ENCODE results near the gene C6orf15. TPM values are rescaled to one million over a fixed set of nuclear protein-coding genes. Genes with fewer than 3 reads are reported as not detected.

Gene C6orf15
- total RNA-seq, 2 donors from 2014 or later, result not detected

DNA sequence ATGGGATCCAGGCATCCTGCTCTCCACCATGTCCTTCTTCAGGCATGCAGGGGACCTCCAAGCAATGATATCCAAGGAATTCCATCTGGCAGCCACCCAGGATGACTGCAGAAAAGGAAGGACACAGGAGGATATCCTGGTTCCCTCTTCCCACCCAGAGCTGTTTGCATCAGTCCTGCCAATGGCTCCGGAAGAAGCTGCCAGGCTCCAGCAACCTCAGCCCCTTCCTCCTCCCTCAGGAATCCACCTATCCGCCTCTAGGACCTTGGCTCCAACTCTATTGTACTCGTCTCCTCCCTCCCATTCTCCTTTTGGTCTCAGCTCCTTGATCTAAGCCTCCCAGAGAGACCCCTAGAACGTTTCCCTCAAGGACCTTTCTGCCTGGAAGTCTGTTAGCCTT is 27.2 kb upstream of the C6orf15 start:
- DNase-seq (ENCODE audit: low spot score in 2 of 2), result no peak
- Mint-ChIP-seq H3K27ac (no peak overlapping the region), H3K36me3 (no peaks in the 10 kb centered on the region), H3K9me3 (no peaks in the 10 kb centered on the region)
- ATAC-seq, result no peak

DNA sequence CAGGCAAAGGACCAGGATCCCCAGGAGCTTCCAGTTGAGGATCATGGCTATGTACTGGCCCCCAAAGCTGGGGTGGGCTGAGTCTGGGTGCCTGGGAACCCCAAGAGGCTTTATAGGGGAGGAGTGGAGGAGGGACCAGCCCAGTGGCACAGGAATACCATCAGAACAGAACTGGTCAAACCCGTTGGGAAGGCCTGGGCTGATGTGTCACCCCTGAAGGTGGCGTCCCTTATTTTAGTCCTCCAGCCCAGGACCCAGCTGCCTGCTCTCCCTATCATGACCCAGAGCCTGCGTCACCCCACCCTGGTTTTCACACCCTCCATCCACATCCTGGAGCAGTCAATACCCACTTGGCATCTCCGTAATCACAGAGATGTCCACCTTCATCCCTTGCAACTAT is 26.6 kb upstream of the C6orf15 start, which contains the start of gene PSORS1C2:
Gene PSORS1C2 (minus strand): TSS at position 85 of the 400 bp plus-strand sequence. CDS start 40 bp downstream, at position 45.
- no peak for DNase-seq (ENCODE audit: low spot score in 2 of 2)
- ATAC-seq, result no peak
- Mint-ChIP-seq H3K9me3 (no peaks in the 10 kb centered on the region), H3K27ac (peak within 1 kb of the TSS in 1 of 2 donors; percentile 86), H3K36me3 (no peaks in the 10 kb centered on the region)

DNA sequence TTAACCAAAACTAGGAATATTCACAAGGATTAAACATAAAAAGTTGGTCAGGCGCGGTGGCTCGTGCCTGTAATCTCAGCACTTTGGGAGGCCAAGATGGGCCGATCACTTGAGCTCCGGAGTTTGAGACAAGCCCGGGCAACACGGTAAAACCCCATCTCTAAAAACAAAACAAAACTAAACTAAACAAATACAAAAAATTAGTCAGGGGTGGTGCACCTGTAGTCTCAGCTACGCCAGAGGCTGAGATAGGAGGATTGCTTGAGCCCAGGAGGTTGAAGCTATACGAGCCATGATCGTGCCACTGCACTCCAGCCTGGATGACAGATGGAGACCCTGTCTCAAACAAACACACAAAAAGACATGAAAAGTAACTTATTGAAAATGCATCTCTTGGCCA is 23.3 kb upstream of the C6orf15 start:
- Mint-ChIP-seq H3K9me3 (no peaks in the 10 kb centered on the region), H3K27ac (no peak overlapping the region), H3K36me3 (no peaks in the 10 kb centered on the region)
- no peak for DNase-seq (ENCODE audit: low spot score in 2 of 2)
- no peak for ATAC-seq

DNA sequence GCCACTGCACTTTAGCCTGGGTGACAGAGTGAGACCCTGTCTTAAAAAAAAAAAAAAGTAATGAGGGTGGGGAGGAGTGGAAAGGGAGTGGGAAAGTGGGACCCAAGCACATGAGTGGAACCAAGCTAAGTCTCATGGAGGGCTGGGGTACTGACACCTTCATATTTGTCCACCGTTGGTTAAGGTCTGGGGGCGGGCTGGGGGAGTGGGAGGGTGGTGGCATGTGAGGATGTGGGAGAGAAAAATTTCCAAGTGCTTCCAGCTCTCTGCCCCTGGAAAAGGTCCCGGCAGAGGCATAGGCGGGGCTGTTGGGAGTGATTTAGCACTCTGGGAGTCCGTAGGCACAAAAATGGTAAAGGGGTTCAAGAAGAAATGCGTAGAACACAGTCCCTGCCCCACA is 20.4 kb upstream of the C6orf15 start:
- DNase-seq (ENCODE audit: low spot score in 2 of 2), result no peak
- Mint-ChIP-seq H3K36me3 (no peaks in the 10 kb centered on the region), H3K9me3 (no peaks in the 10 kb centered on the region), H3K27ac (no peak overlapping the region)
- no peak for ATAC-seq

DNA sequence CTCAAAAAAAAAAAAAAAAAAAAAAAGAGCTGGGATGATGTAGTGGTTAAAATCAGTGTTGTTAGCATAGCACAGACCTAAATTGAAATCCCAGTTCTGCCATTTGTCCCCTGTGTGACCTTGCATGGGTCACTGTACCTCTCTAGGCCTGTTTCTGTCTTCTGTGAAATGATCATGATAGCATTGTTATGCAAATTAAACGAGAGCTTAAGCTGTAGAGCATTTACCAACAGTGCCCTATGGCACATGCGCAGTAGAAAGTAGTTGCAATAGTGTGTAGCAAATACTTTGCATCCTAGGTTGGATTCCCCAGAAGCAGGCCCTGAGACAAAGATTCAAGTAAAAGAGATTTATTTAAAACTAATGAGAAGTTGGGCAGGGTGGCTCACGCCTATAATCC is 19.2 kb upstream of the C6orf15 start:
- DNase-seq (ENCODE audit: low spot score in 2 of 2), result no peak
- no peak for ATAC-seq
- no peaks in the 10 kb centered on the region for H3K9me3 Mint-ChIP-seq
- no peaks in the 10 kb centered on the region for H3K36me3 Mint-ChIP-seq
- no peak overlapping the region for H3K27ac Mint-ChIP-seq

DNA sequence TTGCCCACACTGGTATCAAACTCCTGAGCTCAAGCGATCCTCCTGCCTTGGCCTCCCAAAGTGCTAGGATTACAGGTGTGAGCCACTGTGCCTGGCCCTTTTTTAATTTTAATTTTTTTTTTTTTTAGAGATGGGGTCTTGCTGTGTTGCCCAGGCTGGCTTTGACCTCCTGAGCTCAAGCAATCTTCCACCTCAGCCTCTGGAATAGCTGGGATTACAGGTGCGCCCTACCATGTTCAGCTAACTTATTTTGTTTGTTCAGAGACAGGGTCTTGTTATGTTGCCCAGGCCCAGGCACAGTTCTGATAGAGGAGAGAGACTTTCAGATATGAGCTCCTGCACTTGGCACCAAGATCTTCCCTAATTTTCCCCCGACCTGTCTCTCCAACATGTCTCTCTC is 18.4 kb upstream of the C6orf15 start:
- no peak for ATAC-seq
- no peak overlapping the region for H3K27ac Mint-ChIP-seq
- no peaks in the 10 kb centered on the region for H3K36me3 Mint-ChIP-seq
- no peak for DNase-seq (ENCODE audit: low spot score in 2 of 2)
- no peaks in the 10 kb centered on the region for H3K9me3 Mint-ChIP-seq

DNA sequence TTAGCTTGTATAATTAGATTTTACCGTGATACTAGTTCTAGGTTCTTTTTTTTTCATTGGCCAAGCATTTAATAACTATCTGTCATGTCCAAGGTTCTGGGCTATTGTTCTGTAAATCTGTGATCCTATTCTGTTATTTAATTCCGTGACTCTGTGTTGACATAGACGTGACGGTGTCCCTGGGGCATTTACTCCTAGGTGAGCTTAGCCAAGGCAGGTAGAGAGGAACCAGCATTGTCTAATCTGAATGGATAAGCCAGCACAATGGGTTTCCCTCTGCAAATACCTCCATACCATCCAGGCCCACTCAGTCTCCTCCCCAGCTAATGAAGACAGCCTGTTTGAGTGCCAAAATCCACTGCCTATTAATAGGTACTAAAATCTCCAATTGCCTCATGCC is 16.8 kb upstream of the C6orf15 start:
- DNase-seq (ENCODE audit: low spot score in 2 of 2) (no peak), ATAC-seq (no peak)
- Mint-ChIP-seq H3K36me3 (no peaks in the 10 kb centered on the region), H3K27ac (no peak overlapping the region), H3K9me3 (no peaks in the 10 kb centered on the region)

DNA sequence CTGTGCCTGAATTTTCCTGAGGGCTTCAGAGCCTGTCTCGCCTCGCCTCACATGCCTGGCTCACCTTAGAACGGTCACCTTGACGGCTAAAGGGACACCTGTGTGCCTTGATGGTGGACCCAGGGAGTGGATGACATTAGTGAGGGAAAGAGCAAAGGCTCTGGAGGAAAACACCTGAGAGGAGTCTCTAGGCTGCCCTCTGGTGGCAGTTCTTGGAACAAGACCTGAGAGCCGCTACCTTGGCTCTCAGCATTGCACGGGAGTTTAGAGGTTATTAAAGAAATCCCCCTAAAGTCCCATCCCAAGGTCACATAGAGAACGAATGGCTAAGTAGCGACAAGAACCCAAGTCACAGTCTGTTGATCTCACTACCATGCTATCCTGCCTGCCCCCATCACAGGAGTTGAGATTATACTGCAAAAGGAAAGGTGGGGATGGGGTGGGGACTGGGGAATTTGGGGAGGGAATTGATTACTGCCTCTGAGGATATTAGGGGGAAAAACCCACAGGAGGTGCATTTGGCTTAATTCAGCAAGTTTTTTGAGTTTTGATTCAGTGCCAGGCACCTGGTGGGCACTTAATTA is 15.8 kb upstream of the C6orf15 start:
- peak; percentile 73 for ATAC-seq
- Mint-ChIP-seq H3K9me3 (no peaks in the 10 kb centered on the region), H3K27ac (no peak overlapping the region)

DNA sequence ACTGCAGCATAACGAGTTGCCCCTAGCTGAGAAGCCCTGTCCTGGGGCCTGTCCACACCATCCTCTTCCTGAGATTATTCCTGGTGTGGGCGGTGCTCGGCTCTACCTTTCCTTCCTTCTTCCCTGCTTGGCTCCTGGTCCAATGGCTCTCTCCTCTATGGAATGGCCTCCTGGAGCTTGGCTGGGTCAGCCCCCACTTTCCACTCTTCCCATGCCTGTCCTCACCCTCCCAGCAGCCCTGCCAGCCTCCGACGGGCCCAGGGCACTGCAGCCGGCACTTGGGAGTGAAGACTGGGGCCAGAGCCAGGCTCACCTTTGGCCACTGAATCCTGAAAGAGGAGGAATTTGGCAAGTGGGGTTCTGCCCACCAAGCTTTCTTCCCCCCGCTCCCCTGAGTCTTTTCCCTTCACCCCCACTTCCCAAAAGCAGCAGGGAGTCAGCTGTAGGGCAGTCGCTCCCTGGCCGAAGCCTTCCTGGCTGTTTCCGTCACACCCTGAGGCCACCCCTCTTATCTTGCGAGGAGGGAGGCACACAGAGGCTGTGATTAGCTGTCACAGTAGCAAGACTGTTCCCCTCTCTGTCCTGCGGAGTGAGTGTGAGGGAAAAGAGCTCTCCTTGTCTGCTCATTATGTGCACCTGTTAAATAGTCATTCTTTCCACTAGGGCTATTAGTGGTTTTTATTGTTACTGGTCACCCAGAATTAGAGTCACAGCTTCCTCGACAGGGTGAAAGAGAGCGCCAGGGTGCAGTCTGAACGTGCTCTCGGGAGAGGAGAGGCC is 14.2 kb upstream of the C6orf15 start:
- Mint-ChIP-seq H3K36me3 (no peaks in the 10 kb centered on the region), H3K9me3 (no peaks in the 10 kb centered on the region), H3K27ac (peak overlapping the region in 1 of 2 donors; percentile 29)
- DNase-seq (ENCODE audit: low spot score in 2 of 2) (no peak), ATAC-seq (no peak)

More for the DNA sequence above, 15.8 kb upstream of the C6orf15 start:
- DNase-seq (ENCODE audit: low spot score in 2 of 2), result peak; percentile 67 to 82
- no peaks in the 10 kb centered on the region for H3K36me3 Mint-ChIP-seq

DNA sequence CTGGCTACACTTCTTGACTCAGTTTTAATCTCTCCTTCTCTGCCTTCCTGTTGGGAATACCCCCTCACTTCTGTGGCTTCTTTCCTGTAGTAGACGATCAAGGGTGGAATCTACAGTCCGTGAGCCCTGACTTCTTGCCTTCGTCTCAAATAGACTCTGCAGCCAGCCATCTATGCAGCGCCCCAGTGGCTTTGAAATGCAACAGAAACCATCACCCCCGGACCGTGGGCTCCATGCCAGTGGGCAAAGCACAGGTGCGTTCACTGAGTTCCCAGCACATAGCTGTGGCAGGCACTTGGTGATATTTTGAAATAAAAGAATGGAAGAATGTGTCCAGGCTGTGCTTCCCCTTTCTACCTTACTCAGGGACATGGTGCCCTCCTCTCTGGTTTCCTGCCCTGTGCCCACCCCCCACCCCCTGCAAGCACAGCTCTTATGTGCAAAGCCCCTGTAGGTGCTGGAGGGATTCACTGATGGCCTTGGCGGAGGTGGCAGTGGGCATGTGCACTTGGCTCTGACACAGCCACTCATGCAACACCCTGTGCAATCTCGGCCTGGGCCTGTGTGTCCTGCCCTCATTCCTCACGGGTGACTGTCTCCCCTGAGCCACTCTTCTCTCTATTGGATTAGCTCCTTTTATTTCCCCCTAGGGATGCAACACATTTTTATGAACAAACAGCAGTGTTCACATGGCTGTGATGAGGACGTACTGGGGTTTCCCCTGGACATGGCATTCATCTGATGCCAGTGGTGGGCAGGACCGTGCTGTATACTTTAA is 13.4 kb upstream of the C6orf15 start:
- no peaks in the 10 kb centered on the region for H3K9me3 Mint-ChIP-seq
- ATAC-seq, result no peak
- no peaks in the 10 kb centered on the region for H3K36me3 Mint-ChIP-seq
- peak overlapping the region in 1 of 2 donors; percentile 9 for H3K27ac Mint-ChIP-seq
- DNase-seq (ENCODE audit: low spot score in 2 of 2), result no peak

DNA sequence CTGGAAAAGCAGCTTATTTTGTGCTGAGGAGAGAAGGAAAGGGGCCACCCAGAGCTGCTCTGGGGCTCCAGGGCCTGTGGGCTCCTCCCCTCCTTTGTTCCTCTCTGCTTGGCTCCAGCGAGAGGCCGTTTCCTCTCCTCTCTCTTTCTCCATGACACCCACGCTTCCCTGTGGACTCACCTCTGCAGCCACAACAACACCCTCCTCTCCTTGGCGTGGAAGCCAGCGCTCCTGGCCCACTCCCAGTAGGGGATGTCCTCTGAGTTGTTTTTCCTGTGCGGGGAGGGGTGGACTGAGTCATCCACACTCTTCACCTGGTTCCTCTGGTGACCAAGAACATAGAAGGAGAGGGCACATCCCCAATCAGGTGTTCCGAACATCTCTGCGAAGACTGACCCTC is 12.8 kb upstream of the C6orf15 start:
- Mint-ChIP-seq H3K27ac (no peak overlapping the region), H3K36me3 (no peaks in the 10 kb centered on the region), H3K9me3 (no peaks in the 10 kb centered on the region)
- ATAC-seq, result no peak
- no peak for DNase-seq (ENCODE audit: low spot score in 2 of 2)

DNA sequence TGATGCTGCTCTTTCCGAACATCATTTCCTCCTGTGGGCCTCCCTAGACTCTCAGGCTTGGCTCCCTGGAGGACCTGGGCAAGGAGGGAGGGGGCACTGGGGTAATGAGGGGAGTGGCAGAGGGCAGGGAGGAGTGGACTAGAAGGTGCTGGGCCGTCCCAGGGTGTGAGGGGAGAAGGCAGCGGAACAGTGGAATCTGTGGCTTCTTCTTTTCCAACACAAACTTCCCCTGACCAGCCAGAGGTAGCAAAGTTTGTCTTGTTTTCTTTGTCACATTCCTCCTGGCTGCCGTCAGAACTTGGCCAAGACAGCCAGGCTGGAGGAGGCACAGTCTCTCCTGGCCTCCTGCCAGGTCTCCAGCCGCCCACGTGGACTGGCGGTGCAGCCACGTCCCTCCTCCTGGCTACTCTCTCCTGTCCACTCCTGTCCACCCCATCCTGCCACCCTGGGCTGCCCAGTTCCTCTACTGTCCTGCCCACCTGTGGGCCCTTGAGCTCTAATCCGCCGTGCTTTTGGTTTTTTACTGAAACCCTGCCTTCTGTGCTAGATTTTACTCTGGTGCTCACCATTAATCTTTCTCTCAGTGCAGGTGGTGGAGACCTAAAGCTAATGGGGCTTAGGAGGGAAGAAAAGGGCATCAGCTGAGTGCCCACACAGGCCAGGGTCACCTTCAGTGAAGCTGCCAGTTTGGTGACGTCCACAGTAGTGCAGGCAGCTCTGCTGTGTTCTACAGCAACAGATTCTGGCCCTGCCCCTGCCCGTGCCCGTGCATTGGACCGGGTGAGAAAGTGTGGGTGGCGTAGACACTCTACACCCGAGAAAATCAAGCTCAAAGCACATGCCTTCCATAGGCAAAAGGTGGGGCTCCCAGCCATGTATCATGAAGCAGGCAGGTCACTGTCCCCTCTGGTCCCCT is 10.7 kb upstream of the C6orf15 start:
- H3K36me3 Mint-ChIP-seq, result no peaks in the 10 kb centered on the region
- H3K27ac Mint-ChIP-seq, result peak overlapping the region in 1 of 2 donors; percentile 7
- H3K9me3 Mint-ChIP-seq, result no peaks in the 10 kb centered on the region
- ATAC-seq (no peak), DNase-seq (ENCODE audit: low spot score in 2 of 2) (no peak)

DNA sequence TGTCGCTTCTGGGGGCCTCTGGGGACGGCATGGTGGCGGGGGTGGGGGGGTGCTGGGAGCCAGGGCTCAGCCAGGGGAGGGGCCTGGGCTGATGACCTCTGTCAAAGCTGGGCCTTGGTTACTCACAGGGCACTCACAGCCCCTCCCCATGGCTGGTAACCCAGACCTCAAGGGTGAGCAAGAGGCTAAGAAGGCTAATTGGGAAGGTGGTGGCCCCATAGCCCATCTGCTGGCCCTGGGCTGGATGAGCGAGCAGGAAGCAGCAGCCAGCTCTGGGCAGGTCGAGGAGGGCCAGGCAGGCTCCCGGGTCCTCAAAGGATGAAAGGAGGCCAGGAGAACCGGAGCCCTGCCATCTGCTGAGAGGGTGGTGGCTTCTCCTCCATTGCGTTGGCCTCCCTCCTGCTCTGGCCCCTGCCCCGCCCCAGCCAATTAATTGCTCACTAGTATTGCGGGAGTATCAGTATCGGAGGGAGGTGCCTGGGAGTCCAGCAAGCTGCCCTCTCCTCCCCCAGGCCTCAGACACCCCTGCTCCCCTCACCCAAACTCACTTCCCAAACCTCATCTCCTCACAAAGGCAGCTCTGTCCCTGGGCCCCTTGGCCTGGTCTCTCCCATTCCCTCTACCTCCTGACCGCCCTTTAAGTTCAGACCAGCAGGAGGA is 8.9 kb upstream of the C6orf15 start:
- H3K9me3 Mint-ChIP-seq, result no peaks in the 10 kb centered on the region
- ATAC-seq (no peak), DNase-seq (ENCODE audit: low spot score in 2 of 2) (no peak)
- H3K27ac Mint-ChIP-seq, result no peak overlapping the region
- no peaks in the 10 kb centered on the region for H3K36me3 Mint-ChIP-seq

DNA sequence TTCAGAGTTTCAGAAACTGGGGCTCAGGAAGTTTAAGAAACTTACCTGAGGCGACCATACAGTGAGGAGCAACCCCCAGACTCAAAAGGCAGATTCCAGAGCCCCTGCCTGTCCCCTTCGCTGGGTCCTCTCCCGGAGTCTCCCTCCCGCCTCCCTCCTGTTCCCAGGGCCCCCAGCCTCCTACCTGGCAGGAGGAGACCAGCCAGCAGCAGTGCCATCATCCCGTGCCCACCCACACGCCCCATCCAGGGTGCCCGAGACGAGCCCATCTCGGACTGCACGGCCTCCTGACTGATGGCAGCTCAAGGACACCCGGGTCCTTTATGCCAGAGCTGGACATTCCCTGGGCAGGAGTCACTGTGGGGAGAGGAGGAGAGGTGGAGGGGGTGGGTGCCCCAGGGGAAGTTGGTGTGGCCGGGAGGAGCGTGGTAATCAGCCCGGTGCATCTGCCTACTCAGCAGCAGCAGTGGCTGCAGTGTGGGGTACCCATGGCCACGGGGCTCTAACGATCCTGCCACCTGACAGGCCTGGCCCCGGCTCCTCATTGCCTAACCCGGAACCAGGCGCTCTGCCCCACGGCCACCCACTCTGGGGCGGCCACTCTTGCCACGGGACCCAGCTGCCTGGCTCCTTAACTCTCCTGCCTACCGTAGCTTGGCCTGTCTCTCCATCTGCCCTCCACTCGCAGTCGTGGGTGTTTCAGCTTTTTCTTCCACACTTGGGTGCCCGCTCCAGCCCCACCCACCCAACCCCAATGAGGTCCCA is 8.0 kb upstream of the C6orf15 start, which contains the start of gene CDSN:
Gene CDSN (minus strand): TSS at position 296 of the 765 bp plus-strand sequence. CDS start 27 bp downstream, at position 269.
- Mint-ChIP-seq H3K36me3 (no peaks in the 10 kb centered on the region), H3K27ac (no peak within 1 kb of the TSS), H3K9me3 (no peaks in the 10 kb centered on the region)
- DNase-seq (ENCODE audit: low spot score in 2 of 2), result no peak
- no peak for ATAC-seq

DNA sequence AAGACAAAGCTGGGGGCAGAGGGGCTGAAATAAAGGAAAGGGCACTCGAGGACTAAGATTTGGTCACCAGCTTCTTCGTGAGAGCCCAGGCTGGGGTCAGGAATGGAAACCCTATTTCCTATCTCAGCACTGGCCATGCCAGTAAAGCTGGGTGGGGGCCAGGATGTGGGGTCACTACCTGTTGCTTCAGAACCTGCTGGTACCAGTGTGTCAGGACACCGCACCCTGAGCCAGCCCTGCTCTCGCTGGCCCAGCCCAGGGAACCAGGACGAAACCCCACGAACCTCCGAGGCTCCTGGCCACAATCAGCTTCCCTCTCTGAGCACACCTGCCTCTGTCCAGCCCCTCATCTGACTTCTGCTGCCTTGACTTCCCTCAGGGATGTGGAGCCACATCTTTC is 5.8 kb upstream of the C6orf15 start:
- H3K27ac Mint-ChIP-seq, result no peak overlapping the region
- ATAC-seq, result no peak
- no peak for DNase-seq (ENCODE audit: low spot score in 2 of 2)
- H3K36me3 Mint-ChIP-seq, result no peaks in the 10 kb centered on the region
- no peaks in the 10 kb centered on the region for H3K9me3 Mint-ChIP-seq
